Body of pancreas (tissue), 4 donors: Measurements from ENCODE around the gene NGFR.

ENCODE experiments used
- POLR2A ChIP-seq, 3 donors: fragments of 450-650 bp; IDR thresholded peaks; one replicate each; pipeline ENCODE4 v1.6.1; 2016; ENCODE audit warnings: antibody characterized with exemption in 3 of 3, mild to moderate bottlenecking in 2 of 3
- TF ChIP-seq, protein P1 (sequence below), 7 experiments: fragments of 450-650 bp in 4 of 7; fragments of 200-600 bp in 3 of 7; sonication (generic) in 3 of 7; IDR thresholded peaks; one replicate each; pipeline ENCODE4 v1.5.1; 2016 to 2019; ENCODE audit warnings: antibody characterized with exemption in 7 of 7

GRCh38 chr17:49552070-49552751 is 57.1 kb downstream of the NGFR start:
- TF ChIP-seq, protein P1, sequence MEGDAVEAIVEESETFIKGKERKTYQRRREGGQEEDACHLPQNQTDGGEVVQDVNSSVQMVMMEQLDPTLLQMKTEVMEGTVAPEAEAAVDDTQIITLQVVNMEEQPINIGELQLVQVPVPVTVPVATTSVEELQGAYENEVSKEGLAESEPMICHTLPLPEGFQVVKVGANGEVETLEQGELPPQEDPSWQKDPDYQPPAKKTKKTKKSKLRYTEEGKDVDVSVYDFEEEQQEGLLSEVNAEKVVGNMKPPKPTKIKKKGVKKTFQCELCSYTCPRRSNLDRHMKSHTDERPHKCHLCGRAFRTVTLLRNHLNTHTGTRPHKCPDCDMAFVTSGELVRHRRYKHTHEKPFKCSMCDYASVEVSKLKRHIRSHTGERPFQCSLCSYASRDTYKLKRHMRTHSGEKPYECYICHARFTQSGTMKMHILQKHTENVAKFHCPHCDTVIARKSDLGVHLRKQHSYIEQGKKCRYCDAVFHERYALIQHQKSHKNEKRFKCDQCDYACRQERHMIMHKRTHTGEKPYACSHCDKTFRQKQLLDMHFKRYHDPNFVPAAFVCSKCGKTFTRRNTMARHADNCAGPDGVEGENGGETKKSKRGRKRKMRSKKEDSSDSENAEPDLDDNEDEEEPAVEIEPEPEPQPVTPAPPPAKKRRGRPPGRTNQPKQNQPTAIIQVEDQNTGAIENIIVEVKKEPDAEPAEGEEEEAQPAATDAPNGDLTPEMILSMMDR (IDR thresholded peaks at IDR 0.05): no peak
- TF ChIP-seq POLR2A (IDR thresholded peaks at IDR 0.05): no peak
